Sciatic nerve (tissue), 2 donors: ENCODE data around the gene IQGAP1. TPM values are rescaled to one million over a fixed set of nuclear protein-coding genes. Genes with fewer than 3 reads are reported as not detected.

Experiments used
- ATAC-seq: fragments of 200-7000 bp; cut with Tn5 transposase; one replicate; pipeline ENCODE4 v1.9.1; 2020; ENCODE audit warnings: mild to moderate bottlenecking, moderate library complexity
- DNase-seq: peaks from one replicate; pipeline ENCODE4 v3.0.0-alpha.2; 2020; ENCODE audit warnings: low spot score
- intact Hi-C: fragments of 100-400 bp; cut with DNase I; formaldehyde crosslinking; loops from one replicate; pipeline ENCODE4 v1.14.2; 2022
- total RNA-seq: library from RNA; stranded (reverse); fragmentation: NEBNext Ultra II Directional; extraction: Animal tissue kit (Norgen Biotek cat#: 25700); gene quantifications from one replicate; pipeline ENCODE4 v1.2.1, GENCODE V29; 2021
- donor health status: DM: no; HTN: no; CAD: no.
- donor health status: DM: no; HTN: no; CAD: no.

Gene IQGAP1
- total RNA-seq, 1 donor from 2014 or later: 202 TPM

GRCh38 chr15:90540768-90541167 is 152.7 kb downstream of the IQGAP1 start:
- intact Hi-C loops: no loop called here
- ATAC-seq: no peak
- DNase-seq: no peak

GRCh38 chr15:90545095-90545494 is 157.1 kb downstream of the IQGAP1 start:
- intact Hi-C loops: no loop called here
- DNase-seq: no peak
- ATAC-seq: no peak

- DNase-seq: no peak
- peak; percentile 34 for ATAC-seq
- intact Hi-C loops: no loop called here
Observed at GRCh38 chr15:90547540-90547939, 159.5 kb downstream of the IQGAP1 start.

GRCh38 chr15:90550919-90551318 is 162.9 kb downstream of the IQGAP1 start:
- DNase-seq: no peak
- intact Hi-C loops: no loop called here
- no peak for ATAC-seq

Other genes with a start within 250 kb of the IQGAP1 start
- gene SEMA4B, start 186.9 kb upstream of the IQGAP1 start, total RNA-seq: 55.9 TPM
- 43.3 TPM for gene CIB1, start 154.3 kb upstream of the IQGAP1 start, total RNA-seq
- 5.4 TPM for gene GDPGP1, start 154.0 kb upstream of the IQGAP1 start, total RNA-seq
- 0.71 TPM for gene TTLL13, start 138.7 kb upstream of the IQGAP1 start, total RNA-seq
- gene NGRN, start 122.6 kb upstream of the IQGAP1 start, total RNA-seq: 63.8 TPM
- gene ZNF774, start 36.0 kb upstream of the IQGAP1 start, total RNA-seq: 5.1 TPM
- gene CRTC3, start 141.7 kb downstream of the IQGAP1 start, total RNA-seq: 74.4 TPM